Kidney tubule cell (primary cell): ENCODE results near the gene KIF1A.
"Not testable (repeated sequence)": the region's sequence is repeated elsewhere in the genome, so short reads cannot be mapped to it uniquely, and the experiment has no call there.

Experiments used
- DNase-seq: peaks from one replicate; pipeline ENCODE4 v3.0.0-alpha.2; 2018; ENCODE audit warnings: low spot score

KIF1A gene

DNA sequence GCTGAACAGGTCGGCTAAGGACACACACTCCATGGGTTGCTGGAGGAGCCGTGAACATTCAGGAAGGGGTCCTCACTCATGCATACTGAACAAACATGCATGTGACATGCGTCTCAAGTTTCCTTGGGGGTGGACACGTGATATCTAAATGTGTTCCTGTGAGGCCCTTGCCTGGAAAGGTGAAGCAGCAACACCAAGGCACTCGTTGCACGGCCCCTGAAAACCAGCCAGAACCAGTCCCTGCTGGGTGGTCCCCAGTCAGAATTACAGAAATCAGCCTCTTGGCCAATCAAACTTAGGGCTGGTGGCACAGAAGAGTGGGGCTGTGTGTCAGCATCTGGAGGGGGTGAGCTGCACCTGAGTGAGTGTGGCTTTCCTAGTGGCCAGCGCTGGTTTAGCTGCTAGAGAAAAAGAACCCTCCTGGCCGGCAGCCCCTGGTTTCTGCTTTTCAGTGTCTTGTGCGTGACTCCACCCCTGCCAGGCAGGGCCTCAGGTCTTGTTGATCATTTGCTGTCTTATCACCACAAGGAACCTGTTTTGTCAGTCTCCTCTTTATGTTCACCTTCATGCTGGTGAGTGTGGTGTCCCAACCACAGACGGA lies 134.1 kb downstream of the KIF1A start:
- no peak for DNase-seq

DNA sequence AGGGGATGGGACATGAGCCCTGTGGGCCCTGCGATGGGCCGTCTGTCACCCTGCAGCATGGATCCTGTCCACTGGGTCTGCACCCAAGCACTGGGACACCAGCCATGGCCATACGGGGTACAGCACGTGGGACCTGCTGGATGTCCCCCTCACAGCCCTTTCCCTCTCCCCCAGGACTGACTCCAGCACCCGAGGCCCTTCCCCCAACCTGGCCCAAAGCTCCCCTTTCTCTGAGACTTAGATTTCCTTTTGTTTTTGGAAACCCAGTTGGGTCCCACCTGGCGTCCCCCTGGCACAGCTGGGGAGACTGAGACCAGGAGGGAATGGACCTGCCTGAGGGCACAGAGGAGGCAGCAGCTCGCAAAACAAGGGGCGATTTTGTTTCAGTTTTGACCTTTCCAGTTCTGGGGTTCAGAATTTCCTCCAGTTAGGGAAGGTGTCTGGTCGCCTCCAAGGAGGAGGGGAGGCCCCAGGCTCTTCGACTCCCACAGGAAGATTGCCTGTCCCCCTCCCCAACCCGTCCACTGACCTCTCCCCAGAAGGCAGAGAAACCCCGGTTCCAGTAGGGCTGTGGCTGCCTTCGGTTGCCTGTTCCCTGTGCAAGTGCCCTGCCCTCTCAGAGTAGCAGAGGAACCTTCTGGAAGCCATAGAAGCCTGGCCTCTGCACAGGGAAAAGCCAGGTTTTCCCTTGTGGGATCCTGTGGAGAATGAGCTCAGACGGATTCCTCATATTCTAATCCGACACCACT lies 135.9 kb downstream of the KIF1A start:
- not testable (repeated sequence) for DNase-seq

DNA sequence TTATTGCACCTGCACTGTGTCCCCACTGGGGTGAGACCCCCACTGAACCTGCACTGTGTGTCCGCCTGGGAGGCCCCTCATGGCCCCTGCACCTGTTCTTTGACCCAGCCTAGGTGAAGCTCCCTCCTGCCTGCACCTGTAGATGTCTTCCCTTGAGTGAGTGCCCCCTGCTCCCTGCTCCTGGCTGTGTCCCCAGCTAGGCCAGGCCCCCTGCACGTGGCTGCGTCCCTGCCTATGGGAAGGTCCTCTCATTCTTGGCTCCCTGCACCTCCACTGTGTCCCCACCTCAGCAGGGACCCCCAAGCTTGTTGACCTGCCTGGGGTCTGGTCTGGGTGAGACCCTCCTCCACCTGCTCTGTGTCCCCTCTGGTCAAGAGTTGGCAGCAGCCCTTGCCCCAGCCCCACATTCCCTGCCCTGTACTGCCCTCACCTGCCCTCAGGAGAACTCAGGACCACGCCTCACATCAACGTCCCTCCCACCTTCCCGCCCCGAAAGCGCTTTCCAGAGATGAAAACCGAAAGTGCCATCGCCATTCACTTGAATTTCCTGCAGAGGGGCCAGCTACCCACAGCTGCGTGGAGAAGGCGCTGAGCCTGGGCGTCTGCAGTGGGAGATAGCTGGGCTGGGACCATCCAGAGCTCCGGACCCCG lies 136.6 kb downstream of the KIF1A start:
- not testable (repeated sequence) for DNase-seq

DNA sequence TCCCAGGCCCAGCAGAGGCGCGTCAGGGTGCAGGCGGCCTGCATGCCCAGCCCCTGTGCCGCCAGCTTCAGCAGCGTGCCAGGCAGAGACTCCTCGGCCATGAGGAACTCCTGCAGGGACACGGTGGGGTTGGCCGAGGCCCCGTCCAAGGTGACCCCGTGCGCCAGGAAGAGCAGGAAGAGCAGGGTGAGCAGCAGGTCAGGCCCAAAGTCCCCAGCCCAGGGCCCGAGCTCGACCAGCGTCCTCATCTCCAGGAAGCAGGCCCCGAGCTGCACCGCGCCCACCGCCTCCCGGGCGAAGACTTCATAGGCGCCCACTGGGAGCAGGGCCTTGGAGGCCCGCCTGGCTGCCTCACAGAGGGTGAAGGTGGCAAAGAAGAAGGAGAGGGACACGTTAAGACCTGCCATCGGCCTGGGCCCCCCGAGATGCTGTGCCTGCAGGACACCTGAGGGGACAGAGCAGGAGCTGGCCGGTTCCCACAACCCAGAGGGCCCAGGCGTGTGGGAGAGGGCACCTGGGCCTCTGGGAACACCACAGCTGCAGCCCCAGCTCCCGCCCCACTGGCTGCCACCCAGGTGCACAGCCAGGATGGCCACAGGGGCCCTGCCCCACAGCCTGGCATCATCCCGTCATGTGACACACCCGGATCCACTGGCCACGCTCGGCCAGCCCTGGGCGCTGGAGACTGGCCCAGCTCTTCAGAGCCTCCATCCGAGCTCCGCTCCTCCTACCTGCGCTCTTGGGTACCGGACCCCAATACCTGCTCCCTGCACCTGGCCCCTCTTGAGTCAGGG lies 137.4 kb downstream of the KIF1A start, which contains the start of gene AQP12B:
TSS of gene AQP12B (minus strand) at position 455 of the 794 bp plus-strand sequence. CDS start at position 407, 48 bp downstream.
- not testable (repeated sequence) for DNase-seq

DNA sequence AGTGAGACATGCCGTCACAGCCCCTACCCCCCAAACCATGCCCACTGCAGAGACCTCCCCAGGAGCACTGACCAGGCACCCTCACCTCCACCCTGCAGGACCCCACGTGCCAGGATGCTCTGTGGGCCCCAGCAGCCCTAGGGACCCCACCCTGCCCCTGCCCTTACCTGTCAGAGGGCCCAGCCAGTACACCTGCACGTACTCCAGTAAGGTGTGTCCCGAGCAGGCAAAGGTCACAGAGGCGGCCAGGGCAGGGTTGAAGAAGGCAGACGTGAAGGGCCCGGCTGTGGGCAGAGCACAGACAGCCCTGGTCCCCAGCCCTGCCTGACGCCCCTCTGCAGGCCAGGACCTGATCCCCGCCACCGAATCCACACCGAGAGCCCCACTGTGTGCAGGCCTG lies 139.8 kb downstream of the KIF1A start:
- not testable (repeated sequence) for DNase-seq

DNA sequence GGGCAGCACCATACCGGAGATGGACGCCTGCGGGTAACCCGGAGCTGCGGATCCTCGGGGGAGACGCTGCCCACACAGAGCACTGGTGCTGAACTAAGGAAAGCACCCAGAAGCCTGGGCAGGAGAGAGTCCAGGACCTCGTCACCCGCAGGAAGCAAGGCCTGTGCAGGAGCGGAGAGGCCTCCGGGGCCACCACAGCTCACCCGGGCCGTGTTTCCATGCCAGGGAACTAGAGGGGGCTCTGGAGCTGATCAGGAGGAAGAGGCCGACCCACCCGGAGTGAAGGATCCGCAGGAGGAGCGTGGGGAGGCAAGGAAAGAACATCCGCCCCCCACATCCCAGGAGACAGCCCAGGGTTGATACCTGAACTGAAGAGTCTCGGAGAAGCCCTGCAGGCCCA lies 141.1 kb downstream of the KIF1A start:
- not testable (repeated sequence) for DNase-seq

DNA sequence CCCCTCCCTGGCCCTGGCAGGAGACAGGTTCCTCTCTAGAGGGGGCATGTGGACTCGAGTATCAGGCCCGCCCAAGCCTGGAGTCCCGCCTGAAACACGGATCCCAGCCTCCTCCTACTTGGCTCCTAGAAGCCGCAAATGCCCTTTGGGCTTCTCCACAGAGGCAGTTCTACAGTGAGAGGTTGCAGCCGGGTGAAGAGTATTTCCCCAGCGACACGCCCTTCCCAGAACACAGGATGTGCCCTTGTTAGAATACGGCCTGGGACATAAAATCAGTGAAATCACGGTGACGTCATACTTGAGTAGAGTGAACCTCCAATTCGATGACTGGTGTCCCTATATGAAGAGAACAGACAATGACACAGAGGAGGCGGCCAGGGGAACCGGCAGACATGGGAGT lies 142.0 kb downstream of the KIF1A start:
- not testable (repeated sequence) for DNase-seq

DNA sequence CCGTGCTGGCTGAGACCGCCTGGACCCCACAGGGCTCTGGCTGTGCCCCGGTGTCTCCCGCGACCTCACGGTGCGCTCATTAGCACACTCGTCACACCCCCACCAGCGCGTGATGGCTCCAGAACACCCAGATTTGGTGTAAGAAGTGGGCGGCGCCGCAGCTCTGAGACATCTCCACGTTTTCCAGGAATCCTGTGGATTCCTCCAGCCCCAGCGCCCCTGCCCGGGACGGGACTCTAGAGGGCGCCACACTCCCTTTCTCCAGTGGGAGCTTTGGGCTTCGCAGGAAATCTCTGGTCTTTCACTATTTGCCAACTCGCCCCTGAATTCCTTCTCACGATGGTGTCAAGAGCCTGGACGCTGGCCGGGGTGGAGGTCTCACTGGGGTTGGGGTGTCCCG lies 144.7 kb downstream of the KIF1A start:
- DNase-seq, result not testable (repeated sequence)

DNA sequence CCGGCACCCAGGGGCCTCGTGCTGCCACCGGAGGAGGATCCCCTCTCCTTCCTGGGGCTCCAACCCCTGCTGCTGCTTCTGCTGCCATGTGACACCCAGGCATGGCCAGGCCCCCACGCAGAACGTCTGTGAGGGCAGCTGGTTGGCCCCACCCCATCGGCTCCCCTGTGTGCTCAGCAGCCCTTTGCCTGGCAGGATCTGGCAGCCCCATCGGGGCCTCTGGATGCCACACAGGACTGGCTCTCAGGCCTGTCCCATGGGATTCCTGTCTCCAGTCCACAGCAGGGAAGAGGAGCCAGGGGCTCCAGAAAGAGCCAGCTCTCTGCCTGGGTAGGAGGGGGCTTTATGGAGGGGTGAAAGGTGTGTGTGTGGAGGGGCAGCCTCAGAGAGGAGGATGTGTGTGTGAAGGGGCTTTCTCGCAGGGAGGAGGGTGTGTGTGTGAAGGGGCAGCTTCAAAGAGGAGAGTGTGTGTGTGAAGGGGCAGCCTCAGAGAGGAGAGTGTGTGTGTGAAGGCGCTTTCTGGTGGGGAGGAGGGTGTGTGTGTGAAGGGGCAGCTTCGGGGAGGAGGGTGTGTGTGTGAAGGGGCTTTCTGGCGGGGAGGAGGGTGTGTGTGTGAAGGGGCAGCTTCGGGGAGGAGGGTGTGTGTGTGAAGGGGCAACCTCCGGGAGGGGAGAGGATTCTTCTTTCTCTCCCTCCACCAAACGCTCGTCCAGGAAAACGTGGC lies 145.4 kb downstream of the KIF1A start:
- DNase-seq, result not testable (repeated sequence)

DNA sequence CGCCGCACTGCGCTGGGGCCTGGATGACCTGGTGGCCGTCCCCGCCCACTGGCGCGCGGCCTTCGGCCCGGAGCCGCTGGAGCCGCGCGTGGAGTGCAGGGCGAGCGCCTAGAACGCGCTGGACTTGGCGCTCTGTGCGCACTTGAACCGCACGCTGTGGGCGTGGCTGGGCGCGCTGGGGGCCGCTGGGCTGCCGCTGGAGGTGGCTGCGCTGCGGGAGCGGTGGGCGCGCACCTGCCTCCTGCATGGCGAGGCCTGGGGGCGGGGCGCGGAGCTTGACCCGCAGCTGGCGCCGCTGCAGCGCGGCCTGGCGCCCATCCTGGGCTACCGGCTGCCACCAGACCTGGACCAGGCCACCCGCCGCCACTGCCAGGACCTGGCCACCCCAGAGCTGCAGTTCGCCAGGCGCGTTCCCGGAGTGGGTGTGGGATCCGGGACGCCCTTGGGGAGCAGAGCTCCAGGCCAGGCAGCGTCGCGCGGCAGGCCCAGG lies 147.3 kb downstream of the KIF1A start:
- no peak for DNase-seq

DNA sequence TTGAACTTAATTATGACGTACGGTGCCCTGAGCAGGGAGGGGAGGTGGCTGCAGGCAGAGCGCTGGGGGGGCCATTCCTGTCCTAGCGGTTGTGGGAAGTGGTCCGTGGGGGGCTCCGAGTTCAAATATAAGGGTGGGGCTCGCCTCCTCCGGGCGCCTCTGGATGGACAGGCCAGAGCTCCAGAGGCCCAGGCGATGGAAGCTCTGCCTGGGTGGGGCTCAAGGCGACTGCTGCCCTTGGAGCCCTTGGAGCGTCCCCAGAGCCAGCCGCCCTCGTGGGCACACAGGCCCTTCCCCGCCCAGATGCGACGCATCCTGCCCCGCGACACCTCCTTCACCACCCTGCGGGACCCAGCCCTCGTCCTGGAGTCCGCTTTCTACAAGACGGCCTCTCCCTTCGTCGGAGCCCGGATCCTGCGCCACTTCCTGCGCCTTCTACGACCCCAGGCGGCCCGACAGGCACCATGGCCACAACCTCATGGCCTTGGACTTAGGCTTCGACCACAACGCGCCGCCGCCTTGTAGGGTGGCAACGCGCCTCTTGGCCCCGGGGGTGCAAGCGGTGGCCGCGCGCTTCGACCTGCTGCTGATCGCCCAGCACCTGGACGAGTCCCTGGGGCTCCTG lies 147.8 kb downstream of the KIF1A start:
- no peak for DNase-seq

DNA sequence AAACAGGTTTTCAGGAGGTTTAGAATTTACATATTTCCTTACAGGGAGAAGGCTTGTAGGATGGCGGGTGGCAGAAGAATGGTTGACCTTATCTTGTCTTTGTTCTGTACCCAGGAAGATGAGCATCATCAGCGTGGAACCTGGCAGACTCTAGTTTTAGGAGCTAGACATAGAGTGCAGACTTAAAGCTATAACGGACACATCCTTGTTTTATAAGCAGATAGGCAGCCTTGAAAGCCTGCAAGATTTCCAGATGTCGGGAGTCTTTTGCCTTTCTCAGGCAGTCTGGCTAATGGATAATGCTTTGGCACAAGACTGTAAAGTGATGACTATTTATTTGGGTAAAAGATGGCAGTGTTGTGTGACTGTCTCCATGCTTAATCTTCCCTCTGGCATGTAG lies 149.1 kb downstream of the KIF1A start:
- DNase-seq, result no peak

DNA sequence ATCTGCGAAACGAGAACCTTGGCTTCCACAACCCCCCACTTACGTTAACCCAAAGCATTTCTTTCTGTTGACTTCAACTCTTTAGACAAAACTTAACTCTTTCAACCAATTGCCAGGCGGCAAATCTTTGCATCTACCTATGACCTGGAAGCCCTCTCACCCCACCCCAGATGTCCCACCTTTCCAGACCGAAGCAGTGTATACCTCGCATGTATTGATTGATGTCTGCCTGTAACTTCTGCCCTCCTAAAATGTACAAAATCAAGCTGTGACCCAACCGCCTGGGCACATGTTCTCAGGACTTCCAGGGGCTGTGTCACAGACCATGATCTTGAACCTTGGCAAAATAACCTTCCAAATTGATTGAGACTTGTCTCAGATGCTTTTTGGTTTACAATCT lies 149.6 kb downstream of the KIF1A start:
- DNase-seq, result no peak

DNA sequence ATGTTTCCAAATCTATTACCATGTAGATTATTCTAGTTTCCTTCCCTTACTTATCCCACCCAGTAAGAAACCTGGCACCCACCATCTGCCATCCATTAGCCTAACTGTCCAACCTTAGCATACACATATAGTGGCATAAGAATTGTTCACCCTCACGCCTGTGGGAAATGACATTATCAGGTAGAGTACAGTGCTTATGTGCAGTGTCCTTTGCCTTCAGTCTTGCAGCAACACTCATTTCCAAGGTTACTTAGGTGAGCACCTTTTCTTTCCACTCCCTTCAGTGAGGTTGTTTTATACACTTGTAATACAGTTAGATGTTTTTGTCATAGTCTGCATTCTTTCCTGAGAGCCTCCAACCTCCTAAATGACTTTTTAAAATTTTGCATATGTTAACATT lies 155.4 kb downstream of the KIF1A start:
- no peak for DNase-seq
